ENCODE data around the gene PON3. TPM values are rescaled to one million over a fixed set of nuclear protein-coding genes. Genes with fewer than 3 reads are reported as not detected.

Gene PON3
- total and polyA plus RNA-seq, 2 of the 4 experiments (the other 2 are of a cell fraction): not detected

GRCh38 chr7:95316588-95316987, 79.6 kb downstream of the PON3 start:
- no peaks in the 10 kb centered on the region for H4K20me1 ChIP-seq (ENCODE audit: insufficient read depth, low read length)
- CTCF ChIA-PET: no interaction called here
- BruUV-seq (replicated peaks): no TSS peak
- H4K8ac ChIP-seq (ENCODE audit: low read depth in 2 of 2, low read length in 2 of 2): no peak overlapping the region
- no peak overlapping the region for H3K18ac ChIP-seq (ENCODE audit: low read depth, low read length)
- POLR2A ChIA-PET (ENCODE audit: unreplicated experiment): no interaction called here
- H2AFZ ChIP-seq (replicated peaks; ENCODE audit: low read length, poor library complexity): no peak overlapping the region
- DNase-seq: no peak
- TF ChIP-seq, protein P1, sequence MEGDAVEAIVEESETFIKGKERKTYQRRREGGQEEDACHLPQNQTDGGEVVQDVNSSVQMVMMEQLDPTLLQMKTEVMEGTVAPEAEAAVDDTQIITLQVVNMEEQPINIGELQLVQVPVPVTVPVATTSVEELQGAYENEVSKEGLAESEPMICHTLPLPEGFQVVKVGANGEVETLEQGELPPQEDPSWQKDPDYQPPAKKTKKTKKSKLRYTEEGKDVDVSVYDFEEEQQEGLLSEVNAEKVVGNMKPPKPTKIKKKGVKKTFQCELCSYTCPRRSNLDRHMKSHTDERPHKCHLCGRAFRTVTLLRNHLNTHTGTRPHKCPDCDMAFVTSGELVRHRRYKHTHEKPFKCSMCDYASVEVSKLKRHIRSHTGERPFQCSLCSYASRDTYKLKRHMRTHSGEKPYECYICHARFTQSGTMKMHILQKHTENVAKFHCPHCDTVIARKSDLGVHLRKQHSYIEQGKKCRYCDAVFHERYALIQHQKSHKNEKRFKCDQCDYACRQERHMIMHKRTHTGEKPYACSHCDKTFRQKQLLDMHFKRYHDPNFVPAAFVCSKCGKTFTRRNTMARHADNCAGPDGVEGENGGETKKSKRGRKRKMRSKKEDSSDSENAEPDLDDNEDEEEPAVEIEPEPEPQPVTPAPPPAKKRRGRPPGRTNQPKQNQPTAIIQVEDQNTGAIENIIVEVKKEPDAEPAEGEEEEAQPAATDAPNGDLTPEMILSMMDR (conservative IDR thresholded peaks at IDR 0.05; ENCODE audit: low read depth, low read length): no peak
- TF ChIP-seq MXI1 (IDR thresholded peaks at IDR 0.05; ENCODE audit: borderline replicate concordance, low read depth, low read length) (no peak), RCOR1 (IDR thresholded peaks at IDR 0.05; ENCODE audit: insufficient replicate concordance, low read length) (no peak), CEBPB (IDR thresholded peaks at IDR 0.05; ENCODE audit: low read depth, low read length) (no peak), RFX5 (IDR thresholded peaks at IDR 0.05; ENCODE audit: low read depth, low read length) (no peak), BHLHE40 (IDR thresholded peaks at IDR 0.05; ENCODE audit: low read depth, low read length) (no peak), SMC3 (IDR thresholded peaks at IDR 0.05; ENCODE audit: low read depth, low read length) (no peak), RAD21 (IDR thresholded peaks at IDR 0.05; ENCODE audit: low read length) (no peak), MAZ (IDR thresholded peaks at IDR 0.05; ENCODE audit: borderline replicate concordance, low read depth, low read length) (no peak), NFE2L2 (IDR thresholded peaks at IDR 0.05; ENCODE audit: low read depth, low read length) (no peak), CHD1 (IDR thresholded peaks at IDR 0.05; ENCODE audit: low read depth, low read length) (no peak), FOS (IDR thresholded peaks at IDR 0.05; ENCODE audit: low read depth, low read length) (no peak)
- TF ChIP-seq, protein P2, sequence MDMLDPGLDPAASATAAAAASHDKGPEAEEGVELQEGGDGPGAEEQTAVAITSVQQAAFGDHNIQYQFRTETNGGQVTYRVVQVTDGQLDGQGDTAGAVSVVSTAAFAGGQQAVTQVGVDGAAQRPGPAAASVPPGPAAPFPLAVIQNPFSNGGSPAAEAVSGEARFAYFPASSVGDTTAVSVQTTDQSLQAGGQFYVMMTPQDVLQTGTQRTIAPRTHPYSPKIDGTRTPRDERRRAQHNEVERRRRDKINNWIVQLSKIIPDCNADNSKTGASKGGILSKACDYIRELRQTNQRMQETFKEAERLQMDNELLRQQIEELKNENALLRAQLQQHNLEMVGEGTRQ (IDR thresholded peaks at IDR 0.05; ENCODE audit: low read depth, low read length): no peak
- TF ChIP-seq, protein P3, sequence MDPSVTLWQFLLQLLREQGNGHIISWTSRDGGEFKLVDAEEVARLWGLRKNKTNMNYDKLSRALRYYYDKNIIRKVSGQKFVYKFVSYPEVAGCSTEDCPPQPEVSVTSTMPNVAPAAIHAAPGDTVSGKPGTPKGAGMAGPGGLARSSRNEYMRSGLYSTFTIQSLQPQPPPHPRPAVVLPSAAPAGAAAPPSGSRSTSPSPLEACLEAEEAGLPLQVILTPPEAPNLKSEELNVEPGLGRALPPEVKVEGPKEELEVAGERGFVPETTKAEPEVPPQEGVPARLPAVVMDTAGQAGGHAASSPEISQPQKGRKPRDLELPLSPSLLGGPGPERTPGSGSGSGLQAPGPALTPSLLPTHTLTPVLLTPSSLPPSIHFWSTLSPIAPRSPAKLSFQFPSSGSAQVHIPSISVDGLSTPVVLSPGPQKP (IDR thresholded peaks at IDR 0.05; ENCODE audit: borderline replicate concordance, low read depth, low read length): no peak
- no peak overlapping the region for H3K14ac ChIP-seq (replicated peaks; ENCODE audit: low read depth, low read length)
- H3K23ac ChIP-seq (ENCODE audit: low read depth, low read length): no peak overlapping the region
- H3K4me1 ChIP-seq (ENCODE audit: control insufficient read depth, insufficient read depth, low read length): no peaks in the 10 kb centered on the region
- no peak overlapping the region for H3K4me2 ChIP-seq (ENCODE audit: low read depth, low read length)
- no peak for ATAC-seq (ENCODE audit: low read depth)
- no peak overlapping the region for H3K9ac ChIP-seq (ENCODE audit: low read depth, low read length)
- no peaks in the 10 kb centered on the region for H3K9me1 ChIP-seq (ENCODE audit: insufficient read depth, low read length)
- H2AK5ac ChIP-seq (ENCODE audit: low read depth, low read length): no peak overlapping the region
- no peak overlapping the region for H3K4me3 ChIP-seq (ENCODE audit: insufficient read depth, low read depth, low read length)
- intact Hi-C loops (cut with micrococcal nuclease): no loop called here
- no peak overlapping the region for H4K5ac ChIP-seq (ENCODE audit: low read depth, low read length)
- in situ Hi-C loops (cut with MboI; ENCODE audit: low sequenced_read_pairs): no loop called here
- dilution Hi-C loops (cut with HindIII; ENCODE audit: low sequenced_read_pairs, unreplicated experiment): no loop called here
- no peaks in the 10 kb centered on the region for H3K36me3 ChIP-seq (ENCODE audit: control insufficient read depth, insufficient read depth, low read length)
- H2BK15ac ChIP-seq (ENCODE audit: low read depth, low read length): no peak overlapping the region
- no peak overlapping the region for H3K27ac ChIP-seq (ENCODE audit: insufficient read depth, low read length)
- H3K9me3 ChIP-seq (ENCODE audit: control insufficient read depth, insufficient read depth, low read length): no peaks in the 10 kb centered on the region
- no CpG with 5 or more reads among the region's 2 CpGs for WGBS, 2 experiments (ENCODE audit: extremely low coverage in 2 of 2, insufficient read length in 1 of 2)
- H2BK20ac ChIP-seq (ENCODE audit: low read depth, low read length): no peak overlapping the region
- no peak overlapping the region for H4K91ac ChIP-seq (ENCODE audit: insufficient read depth, low read depth, low read length)
- H3K56ac ChIP-seq (ENCODE audit: extremely low read depth, insufficient read depth, low read length): no peak overlapping the region
- H2BK5ac ChIP-seq (ENCODE audit: low read depth, low read length, poor library complexity, severe bottlenecking): no peak overlapping the region
- no peaks in the 10 kb centered on the region for H3K79me1 ChIP-seq (ENCODE audit: low read depth in 1 of 2, low read length in 2 of 2)
- no peak overlapping the region for H2AK9ac ChIP-seq (replicated peaks; ENCODE audit: low read depth, low read length, poor library complexity)
- no peaks in the 10 kb centered on the region for H3K27me3 ChIP-seq (ENCODE audit: control insufficient read depth, insufficient read depth, low read length)
- H2BK120ac ChIP-seq (ENCODE audit: low read depth, low read length): no peak overlapping the region
- no peak overlapping the region for H3K4ac ChIP-seq (ENCODE audit: low read depth, low read length)

Measured in IMR-90 (cell line).